GM18868 (cell line): ENCODE results near the gene CASP7.
"Not testable (repeated sequence)": the region's sequence is repeated elsewhere in the genome, so short reads cannot be mapped to it uniquely, and the experiment has no call there.

Experiments
- ATAC-seq: cut with Tn5 transposase; IDR thresholded peaks from one replicate; pipeline ENCODE4 v1.9.1; 2021; ENCODE audit warnings: mild to moderate bottlenecking, moderate library complexity; ENCODE audit not compliant: unreplicated experiment

Gene CASP7

DNA sequence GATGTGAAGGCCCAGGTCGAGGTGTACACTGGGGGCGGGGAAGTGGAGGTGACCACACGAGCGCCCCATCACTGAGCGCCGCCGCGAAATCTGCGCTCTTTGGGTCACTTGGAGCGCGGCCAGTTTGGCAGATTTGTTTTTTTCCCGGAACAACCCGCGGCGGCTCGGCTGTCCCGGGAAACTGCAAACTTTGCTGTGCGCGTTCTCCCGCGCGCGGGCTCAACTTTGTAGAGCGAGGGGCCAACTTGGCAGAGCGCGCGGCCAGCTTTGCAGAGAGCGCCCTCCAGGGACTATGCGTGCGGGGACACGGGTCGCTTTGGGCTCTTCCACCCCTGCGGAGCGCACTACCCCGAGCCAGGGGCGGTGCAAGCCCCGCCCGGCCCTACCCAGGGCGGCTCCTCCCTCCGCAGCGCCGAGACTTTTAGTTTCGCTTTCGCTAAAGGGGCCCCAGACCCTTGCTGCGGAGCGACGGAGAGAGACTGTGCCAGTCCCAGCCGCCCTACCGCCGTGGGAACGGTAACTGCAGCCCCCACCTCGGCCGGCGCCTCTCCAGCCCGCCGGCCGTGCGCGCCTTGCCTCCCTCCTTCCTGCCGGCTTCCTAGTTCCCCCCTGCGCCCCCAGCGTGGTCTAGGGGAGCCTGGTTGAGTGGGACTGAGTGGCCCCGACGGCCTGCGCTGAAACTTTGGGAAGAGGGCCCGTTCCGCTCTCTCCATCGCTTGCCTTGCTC is at the start of gene CASP7:
Gene CASP7 (plus strand): TSS at position 450 of the 727 bp plus-strand sequence. CDS start 17,582 bp downstream, outside the sequence.
- ATAC-seq: peak; percentile 64

DNA sequence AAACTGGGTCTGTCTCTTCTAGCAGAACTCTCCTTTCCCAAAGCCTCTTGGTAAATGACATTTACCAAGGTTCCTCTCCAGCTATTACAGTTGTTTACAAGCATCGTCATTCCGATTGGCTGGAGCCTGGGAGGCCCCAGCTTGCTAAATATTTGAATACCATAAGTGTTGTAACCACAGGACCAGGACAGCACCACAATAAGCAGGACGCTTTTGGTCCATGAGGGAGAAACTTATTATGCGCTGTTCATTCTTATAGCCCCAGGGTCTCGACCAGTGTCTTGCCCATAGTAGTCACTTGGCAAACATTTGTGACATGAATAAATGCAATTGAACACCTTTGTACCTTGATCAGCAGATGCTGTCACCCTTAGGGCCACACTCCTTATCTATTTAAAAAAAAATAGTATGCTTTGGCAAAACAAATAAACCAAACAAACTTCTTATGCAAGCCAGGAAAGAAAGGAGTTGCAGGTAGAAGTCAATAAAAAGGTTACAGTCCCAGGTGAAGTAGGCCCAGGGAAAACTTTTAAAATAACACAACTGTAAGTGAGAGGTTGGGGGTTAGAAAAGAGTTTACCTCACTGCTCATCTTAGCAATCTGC is 48.7 kb upstream of the CASP7 start:
- no peak for ATAC-seq

DNA sequence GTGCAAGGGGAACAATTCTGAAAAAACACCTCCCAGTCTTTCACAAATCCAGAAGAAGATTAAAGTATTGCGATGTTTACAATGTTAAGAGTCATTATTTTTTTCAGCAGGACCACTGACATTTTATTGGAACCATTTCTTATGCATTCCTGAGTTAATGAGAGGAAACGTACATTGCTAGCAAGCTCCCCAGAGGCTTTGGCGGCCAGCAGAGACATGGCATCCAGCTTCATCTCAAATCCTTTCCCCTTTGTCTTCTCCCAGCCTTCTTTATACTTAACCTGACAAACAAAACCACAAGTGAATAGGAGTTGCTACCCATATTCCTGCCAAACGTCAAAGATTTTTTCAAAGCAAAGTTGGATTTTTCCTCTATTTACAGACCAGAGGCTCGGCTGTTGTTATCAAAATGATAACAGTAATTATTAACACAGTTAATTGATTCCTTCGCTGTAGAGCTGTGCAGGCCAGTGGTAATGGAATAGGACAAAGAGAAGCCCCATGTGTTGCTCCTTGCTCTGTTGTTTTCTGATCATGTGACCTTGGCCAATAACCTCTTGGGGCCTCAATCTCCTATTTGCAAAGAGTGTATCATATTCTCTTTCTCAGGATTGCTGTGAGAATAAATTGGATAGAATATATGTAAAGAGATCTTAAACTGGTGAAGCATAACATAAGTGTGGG is 47.9 kb upstream of the CASP7 start:
- no peak for ATAC-seq

DNA sequence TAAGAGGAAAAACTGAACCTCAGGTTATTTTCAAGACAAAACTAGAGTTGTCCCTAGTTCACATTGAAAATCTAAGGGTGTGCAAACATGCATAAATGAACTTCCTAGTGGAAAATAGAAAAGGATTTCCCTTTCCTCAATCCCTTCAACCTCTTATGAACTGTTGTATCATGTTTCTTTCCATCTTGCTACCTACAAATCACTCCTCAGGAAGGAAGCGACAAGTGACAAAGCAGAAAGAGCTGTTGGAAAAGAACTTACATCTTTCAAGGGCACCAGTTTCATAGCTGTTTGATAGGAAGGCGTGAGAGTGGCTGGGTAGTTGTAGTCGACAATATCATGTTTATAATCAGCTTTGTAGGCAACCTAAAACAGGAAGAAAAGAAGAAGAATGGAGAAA is 39.7 kb upstream of the CASP7 start:
- ATAC-seq: no peak

DNA sequence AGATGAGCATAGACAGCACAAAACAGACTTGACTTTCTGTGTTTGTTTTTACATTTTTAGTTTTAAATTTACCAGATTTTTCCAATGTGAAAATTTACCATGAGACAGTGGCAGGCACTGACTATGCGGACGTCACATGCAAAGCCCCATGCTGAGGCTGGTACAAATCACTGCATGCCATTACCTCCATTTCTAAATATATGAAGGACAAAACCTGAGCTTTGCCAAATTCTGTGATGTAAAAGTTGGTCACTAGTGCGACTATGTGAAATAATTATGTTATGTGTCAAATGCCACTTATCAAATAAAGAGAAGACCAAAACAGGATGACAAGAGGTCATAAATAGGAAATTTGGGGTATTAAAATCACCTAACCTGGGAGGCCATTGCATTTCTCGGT is 38.0 kb upstream of the CASP7 start:
- ATAC-seq: no peak

DNA sequence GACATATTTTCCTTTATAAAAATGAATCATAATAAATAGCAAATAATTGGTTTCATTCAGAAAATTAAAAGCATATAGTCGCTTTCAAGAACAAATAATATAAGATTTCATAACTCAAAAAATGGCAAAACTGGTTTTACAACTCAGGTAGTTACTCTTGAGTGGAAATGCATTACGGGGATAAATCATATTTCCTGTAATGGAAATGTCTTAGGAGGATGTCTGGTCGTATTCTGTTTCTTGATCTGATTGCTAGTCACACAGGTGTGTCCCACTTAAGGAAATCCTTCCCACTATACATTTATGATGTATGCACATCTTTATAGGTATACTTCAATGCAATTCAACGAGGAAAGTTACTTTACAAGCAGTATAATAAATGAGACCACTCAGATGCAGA is 36.5 kb upstream of the CASP7 start:
- no peak for ATAC-seq

DNA sequence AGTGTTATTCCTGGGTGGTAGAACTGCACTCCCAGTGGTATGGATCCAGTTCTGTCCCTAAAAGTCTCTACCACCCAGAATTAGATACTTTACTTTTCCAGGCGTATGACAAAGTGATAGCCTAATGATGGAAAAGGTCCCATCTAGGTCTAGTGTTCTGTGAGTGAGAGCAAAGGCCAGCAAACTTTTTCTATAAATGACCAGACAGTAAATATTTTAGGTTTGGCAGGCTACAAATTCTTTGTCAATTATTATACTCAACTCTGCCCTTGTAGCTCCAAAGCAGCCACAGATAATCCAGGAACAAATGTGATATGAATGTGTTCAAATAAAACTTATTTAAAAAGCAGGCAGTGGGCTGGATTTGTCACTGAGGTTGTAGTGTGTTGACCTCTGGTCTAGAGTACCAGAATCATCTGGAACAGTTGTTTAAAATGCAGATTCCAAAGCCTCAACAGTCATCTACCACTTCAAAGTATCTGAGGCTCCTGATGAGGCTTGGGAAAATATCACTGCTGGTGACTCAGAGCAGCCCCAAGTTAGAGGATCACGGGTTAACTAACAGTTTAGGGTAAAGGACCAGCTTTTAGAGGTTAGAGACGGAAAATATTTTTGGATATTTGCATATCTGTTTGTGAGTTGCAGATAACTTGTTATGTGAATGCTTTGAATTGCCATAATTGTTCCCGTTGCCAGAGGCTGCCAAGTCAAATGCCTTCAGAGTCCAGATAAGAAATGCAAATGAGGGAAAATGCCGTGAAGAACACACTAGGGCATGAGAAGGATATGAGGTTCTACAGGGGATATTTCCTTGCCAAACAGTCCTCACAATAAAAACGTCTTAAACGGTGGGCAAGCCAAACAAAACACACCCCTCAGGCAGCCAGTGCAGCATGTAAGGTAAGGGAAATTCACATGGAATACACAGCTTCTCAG is 35.3 kb upstream of the CASP7 start:
- ATAC-seq: no peak

DNA sequence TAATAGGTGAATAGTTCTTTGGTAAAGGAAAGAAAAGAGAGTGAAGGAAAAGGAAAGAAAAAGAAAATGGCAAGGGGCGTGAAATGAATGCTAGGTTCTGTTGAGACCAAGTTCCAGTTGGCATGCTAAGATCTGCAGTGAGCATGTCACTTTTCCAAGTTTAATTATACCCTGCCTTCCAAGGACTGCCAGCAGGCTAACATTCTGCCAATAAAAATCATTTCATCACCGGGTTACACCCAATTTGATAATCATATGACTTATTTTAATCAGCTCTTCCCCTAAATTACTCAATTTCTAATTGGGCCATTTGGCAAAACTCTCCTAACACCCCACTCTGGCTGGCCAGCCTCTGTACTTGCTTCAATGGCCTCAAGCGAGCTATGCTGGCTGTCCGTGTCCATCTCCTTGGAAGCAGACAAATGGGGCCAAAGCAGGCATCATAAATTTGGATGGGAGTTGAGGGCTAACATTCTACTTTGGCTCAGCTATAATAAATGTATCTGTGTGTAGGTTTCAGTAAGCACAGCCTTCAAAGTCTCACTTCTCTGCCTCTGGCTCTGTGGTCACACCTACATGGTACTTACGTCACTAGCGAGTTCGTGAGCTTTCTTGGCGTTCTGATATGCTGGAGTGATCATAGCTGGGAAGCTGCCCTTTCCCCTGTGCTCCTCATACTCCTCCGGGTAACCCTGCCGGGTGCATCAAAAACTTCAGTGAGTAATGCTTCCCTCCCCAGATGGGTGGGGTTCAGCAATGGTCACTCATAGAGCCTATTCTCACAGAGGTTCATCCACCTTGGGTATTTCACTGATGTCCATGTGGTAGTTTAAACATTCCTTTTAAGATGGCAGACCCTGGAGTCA is 33.1 kb upstream of the CASP7 start:
- ATAC-seq: no peak

DNA sequence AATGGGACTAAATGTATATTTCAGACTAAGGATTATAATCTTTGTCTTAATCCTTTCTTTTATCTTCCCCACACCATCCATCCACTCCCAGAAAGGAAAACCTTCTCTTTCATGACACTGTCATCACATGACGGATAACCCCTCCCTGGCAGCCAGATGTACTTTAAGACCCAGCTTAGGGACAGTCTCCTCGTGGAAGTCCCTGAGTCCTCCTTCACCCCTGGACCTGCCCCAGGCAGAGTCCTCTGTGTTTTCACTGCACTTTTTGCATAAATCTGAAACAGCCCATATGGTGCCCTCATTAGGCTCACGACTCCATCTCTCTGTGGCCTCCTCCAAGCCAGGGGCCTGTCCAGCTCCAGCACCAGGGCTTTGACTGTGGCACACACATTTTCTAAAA is 31.9 kb upstream of the CASP7 start:
- no peak for ATAC-seq

DNA sequence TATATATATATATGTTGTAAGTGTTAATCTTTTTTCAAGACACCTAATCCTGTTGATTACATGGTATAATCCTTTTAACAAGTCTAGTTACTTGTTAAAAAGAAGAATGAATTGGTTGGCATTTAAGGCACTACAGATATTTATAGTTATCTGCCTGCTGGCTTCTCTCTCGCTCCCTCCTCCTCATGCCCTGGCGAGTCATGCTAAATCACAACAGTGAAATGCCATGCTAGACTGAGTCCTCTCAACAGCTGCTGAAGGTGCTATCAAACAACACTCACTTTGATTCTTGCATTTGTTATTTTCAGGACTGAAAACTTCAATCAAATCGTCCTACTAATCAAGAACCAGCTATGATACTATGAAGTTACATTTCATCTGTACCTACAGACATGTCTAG is 31.2 kb upstream of the CASP7 start:
- no peak for ATAC-seq

DNA sequence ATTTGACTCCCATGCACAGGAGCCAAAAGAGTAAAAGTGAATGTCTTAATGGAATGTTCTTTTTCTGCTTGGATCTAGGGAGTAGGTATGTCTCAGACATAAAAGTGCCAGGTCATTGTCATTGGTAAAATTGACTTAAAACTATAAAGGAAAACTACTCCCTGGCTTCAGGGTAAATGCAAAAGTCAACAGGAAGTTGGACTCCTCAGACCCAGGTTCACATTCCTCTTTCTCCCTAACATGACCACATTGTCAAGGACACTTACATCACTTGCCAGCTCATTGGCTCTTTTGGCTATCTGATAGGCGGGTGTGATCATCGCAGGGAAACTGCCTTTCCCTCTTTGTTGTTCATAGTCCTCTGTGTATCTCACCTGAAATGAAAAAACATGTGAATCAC is 29.5 kb upstream of the CASP7 start:
- no peak for ATAC-seq

DNA sequence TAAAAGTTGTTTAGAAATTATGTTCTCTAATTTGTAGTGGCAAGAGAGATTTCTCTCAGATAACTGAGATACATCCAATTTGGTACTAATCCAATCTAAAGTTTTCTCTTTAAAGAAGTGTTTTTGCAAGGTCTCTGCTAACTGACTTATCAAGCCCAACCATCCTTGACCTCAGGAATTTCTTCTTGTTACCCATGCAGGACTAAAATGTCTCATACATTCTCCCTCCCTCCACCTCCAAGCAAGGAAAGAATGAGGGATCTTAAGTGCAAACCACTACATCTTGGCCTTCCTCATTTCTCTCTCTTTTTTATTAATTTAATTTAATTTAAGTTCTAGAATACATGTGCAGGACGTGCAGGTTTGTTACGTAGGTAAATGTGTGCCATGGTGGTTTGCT is 28.7 kb upstream of the CASP7 start:
- no peak for ATAC-seq

DNA sequence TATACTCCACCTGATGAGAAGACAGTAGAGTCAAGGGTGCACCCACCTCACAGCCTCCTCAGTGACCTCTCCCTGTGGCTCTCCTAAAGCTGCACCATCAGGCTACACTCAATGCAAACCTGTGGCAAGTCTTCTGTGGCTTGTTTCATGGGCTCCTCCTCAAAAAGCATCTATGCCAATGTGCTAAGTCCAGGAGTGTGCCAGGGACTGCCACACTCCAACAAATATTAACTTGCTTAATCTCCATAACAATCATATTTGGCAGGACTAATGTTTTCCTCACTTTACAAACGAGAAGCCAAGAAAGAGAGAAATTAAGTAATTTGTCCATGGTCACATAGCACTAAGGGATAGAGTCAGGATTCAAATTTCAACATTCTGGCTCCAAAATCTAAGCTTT is 27.8 kb upstream of the CASP7 start:
- no peak for ATAC-seq

DNA sequence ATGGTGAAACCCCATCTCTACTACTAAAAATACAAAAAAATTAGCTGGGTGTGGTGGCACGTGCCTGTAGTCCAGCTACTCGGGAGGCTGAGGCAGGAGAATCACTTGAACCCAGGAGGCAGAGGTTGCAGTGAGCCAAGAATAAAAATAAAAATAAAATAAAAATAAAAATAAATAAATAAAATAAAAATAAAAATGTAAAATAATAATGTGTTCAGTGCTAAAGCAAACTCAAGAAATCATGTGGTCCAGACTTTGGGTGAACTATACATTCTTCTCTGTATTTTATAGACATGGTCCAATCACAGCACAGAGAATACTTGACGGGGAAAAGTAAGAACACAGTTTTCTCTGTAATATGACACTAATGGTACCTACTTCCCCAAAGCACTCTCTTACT is 27.3 kb upstream of the CASP7 start:
- ATAC-seq: not testable (repeated sequence)

DNA sequence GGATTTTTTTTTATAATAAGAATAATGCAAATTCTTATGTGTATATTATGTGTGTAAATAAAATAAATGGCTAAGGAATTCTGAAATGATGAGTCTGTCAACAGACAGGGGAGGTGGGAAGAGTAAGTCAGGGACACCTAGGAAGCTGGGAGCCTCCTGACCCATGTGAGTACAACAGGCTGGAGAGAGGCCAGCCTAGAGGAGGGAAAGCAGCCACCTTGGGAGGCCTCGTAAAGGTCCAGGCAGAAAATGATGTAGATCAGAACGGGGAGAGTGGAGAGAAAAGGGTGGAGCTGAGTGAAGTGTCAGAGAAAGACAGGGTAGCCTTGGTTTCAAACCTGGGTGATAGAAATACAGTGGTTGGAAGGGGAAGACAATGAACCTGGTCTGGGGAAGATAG is 22.8 kb upstream of the CASP7 start:
- ATAC-seq: no peak

DNA sequence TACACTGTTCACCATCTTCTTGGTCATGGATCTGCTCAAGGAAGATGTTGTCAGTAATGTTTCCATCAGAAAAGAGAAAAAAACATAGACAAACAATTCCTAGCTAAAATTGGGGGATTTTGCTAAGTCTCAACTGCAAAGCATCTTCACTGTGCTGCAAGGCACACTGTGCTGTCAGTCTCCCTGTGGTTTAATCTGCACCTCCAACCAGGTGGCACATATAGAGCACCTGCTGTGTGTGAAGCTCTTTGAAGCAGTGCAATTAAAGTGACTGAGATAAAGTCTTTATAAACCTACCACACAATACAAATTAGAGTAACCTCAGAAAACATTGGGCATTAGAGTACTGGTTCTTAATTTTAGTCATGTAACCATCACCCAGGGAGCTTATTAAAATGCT is 22.2 kb upstream of the CASP7 start:
- ATAC-seq: no peak

DNA sequence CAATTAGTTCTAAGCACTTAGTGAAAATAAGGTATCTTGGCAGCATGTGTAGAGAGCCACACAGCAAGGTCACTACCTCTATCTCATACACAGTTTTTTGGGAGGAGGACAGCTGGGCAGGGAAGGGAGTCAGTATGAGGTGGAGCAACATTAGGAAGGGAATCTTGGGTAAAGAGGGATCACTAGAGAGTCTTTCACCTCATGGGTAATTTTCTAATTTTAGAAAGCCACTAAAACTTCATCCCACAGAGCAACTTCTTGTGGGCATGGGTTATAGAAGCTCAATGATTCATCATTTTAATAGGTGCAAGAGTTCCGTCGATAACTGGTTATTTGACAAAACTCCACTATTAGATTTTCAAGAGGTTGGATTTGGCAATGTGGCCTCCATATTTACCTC is 18.4 kb upstream of the CASP7 start:
- ATAC-seq: no peak

DNA sequence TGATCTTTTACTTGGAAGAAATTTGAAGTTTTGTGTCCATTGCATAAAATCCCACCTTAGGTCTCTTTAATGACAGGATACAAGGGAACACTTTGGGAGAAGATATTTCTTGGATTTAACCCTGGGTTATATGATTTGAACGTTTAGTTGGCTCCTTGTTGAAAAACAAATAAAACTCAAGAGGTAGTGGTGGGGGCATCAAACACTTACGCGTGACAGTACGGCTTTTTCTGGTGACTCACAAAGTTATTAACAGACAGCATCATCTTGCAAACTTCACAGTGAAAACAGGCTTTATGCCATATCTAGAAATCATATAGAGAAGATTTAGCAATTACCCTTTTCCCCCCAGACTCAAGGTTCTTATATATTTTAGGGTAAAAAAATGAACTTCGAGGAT is 16.6 kb upstream of the CASP7 start:
- ATAC-seq: no peak

DNA sequence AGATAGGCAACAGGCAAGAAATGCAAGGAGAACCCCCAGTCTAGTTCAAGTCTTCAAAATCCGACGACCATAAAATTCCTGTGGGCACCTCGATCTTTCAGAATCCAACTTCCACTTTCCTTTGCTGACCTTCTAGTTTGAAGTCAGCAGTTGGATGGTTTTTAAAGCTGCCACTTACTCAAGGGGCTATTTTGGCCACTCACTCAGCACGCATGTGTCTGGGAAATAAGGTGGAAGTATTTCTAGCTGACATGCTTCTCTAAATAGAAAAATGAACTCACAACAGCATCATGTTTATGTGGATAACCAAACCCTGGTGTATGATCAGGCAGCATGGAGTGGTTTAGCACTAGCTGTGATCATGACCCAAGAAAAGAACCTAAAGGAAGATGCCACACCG is 15.8 kb upstream of the CASP7 start, which contains the start of gene NRAP:
Gene NRAP (minus strand): TSS at position 134 of the 400 bp plus-strand sequence. CDS start 159 bp downstream, outside the sequence.
- ATAC-seq: no peak

DNA sequence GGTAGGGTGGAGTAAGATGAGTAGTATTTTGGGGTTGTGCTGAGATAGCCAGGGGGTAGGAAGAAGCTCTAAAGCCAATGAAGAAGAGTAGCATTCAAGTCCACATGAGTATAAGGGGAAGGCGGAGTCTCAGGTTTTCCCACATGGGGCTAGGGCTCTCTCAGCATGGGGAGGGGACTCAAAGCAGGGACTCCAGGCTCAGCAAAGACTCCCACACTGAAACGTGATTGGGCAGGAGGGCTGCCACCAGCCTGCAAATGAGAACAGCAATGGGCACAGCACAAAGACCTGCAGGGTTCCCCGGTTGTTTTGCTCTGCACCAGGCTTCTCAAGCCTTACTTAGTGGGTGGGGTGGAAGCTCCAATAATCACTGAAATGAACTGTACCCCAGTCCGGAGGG is 14.4 kb upstream of the CASP7 start:
- ATAC-seq: no peak
